Natural killer cell (primary cell): Measurements from ENCODE around the gene EDC4. TPM values are rescaled to one million over a fixed set of nuclear protein-coding genes. Genes with fewer than 3 reads are reported as not detected.

Experiments used
- ATAC-seq, 3 donors: fragments of 150-1000 bp in 2 of 3; fragments of 200-7000 bp in 1 of 3; cut with Tn5 transposase; 1 replicate in 1 of 3; 2 replicates in 2 of 3; pipeline ENCODE4 v1.10.0; 2021; ENCODE audit warnings: mild to moderate bottlenecking in 2 of 3, moderate library complexity in 2 of 3
- DNase-seq, 2 donors: peaks; one replicate each; pipeline versions ENCODE4 v3.0.0 to v3.0.0-alpha.2; 2013 to 2021; ENCODE audit warnings: mixed read lengths in 1 of 2
- H3K27ac ChIP-seq: one replicate; pipeline ENCODE4 v1.5.1; 2013; ENCODE audit warnings: mild to moderate bottlenecking, low read length
- H3K27me3 ChIP-seq: one replicate; pipeline ENCODE4 v1.6.1; 2013; ENCODE audit warnings: low read length; ENCODE audit not compliant: control insufficient read depth, insufficient read depth
- H3K36me3 ChIP-seq: one replicate; pipeline ENCODE4 v1.6.1; 2013; ENCODE audit warnings: low read length; ENCODE audit not compliant: control insufficient read depth, insufficient read depth
- H3K4me1 ChIP-seq: one replicate; pipeline ENCODE4 v1.6.1; 2013; ENCODE audit warnings: low read length; ENCODE audit not compliant: control insufficient read depth, insufficient read depth
- H3K4me3 ChIP-seq: one replicate; pipeline ENCODE4 v1.5.1; 2013; ENCODE audit warnings: low read length
- H3K9me3 ChIP-seq: one replicate; pipeline ENCODE4 v1.6.1; 2013; ENCODE audit warnings: low read length; ENCODE audit not compliant: control insufficient read depth, insufficient read depth
- H3K27ac Mint-ChIP-seq, 2 donors: one replicate each; pipeline ENCODE4 v1.8.0; 2022; ENCODE audit warnings: mild to moderate bottlenecking in 2 of 2, mixed read lengths in 2 of 2, moderate library complexity in 1 of 2
- H3K27me3 Mint-ChIP-seq, 2 donors: one replicate each; pipeline ENCODE4 v1.8.0; 2022; ENCODE audit warnings: low read depth in 2 of 2, mixed read lengths in 2 of 2
- H3K36me3 Mint-ChIP-seq: one replicate; pipeline ENCODE4 v1.8.0; 2022; ENCODE audit warnings: mixed read lengths
- H3K4me1 Mint-ChIP-seq, 2 donors: one replicate each; pipeline ENCODE4 v1.8.0; 2022; ENCODE audit warnings: mixed read lengths in 2 of 2
- H3K4me3 Mint-ChIP-seq: one replicate; pipeline ENCODE4 v1.8.0; 2022; ENCODE audit warnings: mild to moderate bottlenecking, moderate library complexity, mixed read lengths
- H3K9me3 Mint-ChIP-seq, 2 donors: one replicate each; pipeline ENCODE4 v1.8.0; 2022; ENCODE audit warnings: mixed read lengths in 2 of 2
- CTCF ChIP-seq: fragments of 200-600 bp; IDR thresholded peaks from one replicate; pipeline ENCODE4 v1.8.0; 2022; ENCODE audit warnings: antibody characterized with exemption
- WGBS: methylation state at CpG from one replicate; pipeline ENCODE4 v1.1.7; 2013; ENCODE audit warnings: missing lambda C conversion rate; ENCODE audit not compliant: insufficient coverage; 5-methylcytosine and 5-hydroxymethylcytosine counted together
- intact Hi-C: fragments of 100-400 bp; cut with micrococcal nuclease; formaldehyde crosslinking; loops from one replicate; pipeline ENCODE4 v1.14.2; 2022
- total RNA-seq, 4 donors: library from RNA; stranded (reverse); fragments of 120-200 nt in 1 of 4; gene quantifications; one replicate each; pipeline versions ENCODE4 v1.2.3 to v1.2.4, GENCODE V29; 2013 to 2022

Gene EDC4
- total RNA-seq, 3 donors from 2014 or later (not counting 1 experiment from before 2014, with no cell fraction given) = 91.9 to 111 (median 105) TPM

- intact Hi-C loops = loop anchor here (1.0 to 2.0 kb wide), 4 partner anchors 14 to 47 kb away; partner anchors contain the start of genes EDC4, PSKH1, RANBP10 and TSNAXIP1
- H3K4me1 ChIP-seq = peaks cover 55% of the 10 kb centered on the region
- Mint-ChIP-seq H3K27me3 (no peaks in the 10 kb centered on the region), H3K4me3 (peak within 1 kb of the TSS; percentile 84), H3K27ac (peak within 1 kb of the TSS; percentile 86 to 89), H3K4me1 (peaks cover 36 to 40% of the 10 kb centered on the region in 2 donors), H3K36me3 (no peaks in the 10 kb centered on the region), H3K9me3 (no peaks in the 10 kb centered on the region)
- no peak for TF ChIP-seq CTCF
- peaks cover 3% of the 10 kb centered on the region for H3K36me3 ChIP-seq
- peak; percentile 72 to 87 (median 76) for ATAC-seq
- DNase-seq = peak; percentile 95 to 96
- WGBS = under 1% methylated on average over 57 of the region's 57 CpGs
- H3K27me3 ChIP-seq = no peaks in the 10 kb centered on the region
- no peaks in the 10 kb centered on the region for H3K9me3 ChIP-seq
- peak within 1 kb of the TSS; percentile 86 for H3K4me3 ChIP-seq
- peak within 1 kb of the TSS; percentile 92 for H3K27ac ChIP-seq
These were observed 26.4 kb upstream of the EDC4 start, which contains the start of gene NUTF2 for GRCh38 chr16:67846320-67847063. Gene NUTF2, plus strand, starts transcription at chr16:67846933. Its CDS starts 18,198 bp downstream, at chr16:67865131.

GRCh38 chr16:67847064-67847861 lies 25.6 kb upstream of the EDC4 start, which contains the start of gene CENPT:
Gene CENPT, minus strand, starts transcription at chr16:67847693. Its CDS starts 13,834 bp downstream, at chr16:67833859.
- ATAC-seq = peak; percentile 51 to 72 (median 58)
- peak in 1 of 2 donors; percentile 27 for DNase-seq
- Mint-ChIP-seq H3K4me1 (peaks cover 34 to 37% of the 10 kb centered on the region in 2 donors), H3K27me3 (no peaks in the 10 kb centered on the region), H3K27ac (peak within 1 kb of the TSS; percentile 86 to 89), H3K36me3 (no peaks in the 10 kb centered on the region), H3K9me3 (no peaks in the 10 kb centered on the region), H3K4me3 (peak within 1 kb of the TSS; percentile 84)
- TF ChIP-seq CTCF = no peak
- no peaks in the 10 kb centered on the region for H3K27me3 ChIP-seq
- peaks cover 52% of the 10 kb centered on the region for H3K4me1 ChIP-seq
- H3K27ac ChIP-seq = peak within 1 kb of the TSS; percentile 92
- H3K4me3 ChIP-seq = peak within 1 kb of the TSS; percentile 86
- peaks cover 3% of the 10 kb centered on the region for H3K36me3 ChIP-seq
- no peaks in the 10 kb centered on the region for H3K9me3 ChIP-seq
- WGBS = under 1% methylated on average over 62 of the region's 62 CpGs
- intact Hi-C loops = loop anchor here (2.0 kb wide), 2 partner anchors 14 to 26 kb away; partner anchors contain the start of gene EDC4

- H3K36me3 ChIP-seq = peaks cover 3% of the 10 kb centered on the region
- H3K4me1 ChIP-seq = peaks cover 45% of the 10 kb centered on the region
- H3K9me3 Mint-ChIP-seq = no peaks in the 10 kb centered on the region
- H3K9me3 ChIP-seq = no peaks in the 10 kb centered on the region
- DNase-seq (no peak), ATAC-seq (no peak)
- H3K4me3 Mint-ChIP-seq = peak overlapping the region; percentile 76
- no peak overlapping the region for H3K4me3 ChIP-seq
- H3K36me3 Mint-ChIP-seq = no peaks in the 10 kb centered on the region
- WGBS = 94% methylated on average over 11 of the region's 11 CpGs
- intact Hi-C loops = no loop called here
- H3K27me3 ChIP-seq = no peaks in the 10 kb centered on the region
- H3K27ac ChIP-seq = no peak overlapping the region
- H3K27ac Mint-ChIP-seq = no peak overlapping the region
- no peaks in the 10 kb centered on the region for H3K27me3 Mint-ChIP-seq
- peaks cover 29 to 31% of the 10 kb centered on the region in 2 donors for H3K4me1 Mint-ChIP-seq
- TF ChIP-seq CTCF = no peak
These were observed 24.7 kb upstream of the EDC4 start for GRCh38 chr16:67848118-67848517.
